Peyer's patch (tissue), 4 donors: ENCODE data around the gene PSMG2. TPM values are rescaled to one million over a fixed set of nuclear protein-coding genes. Genes with fewer than 3 reads are reported as not detected.
A peak's percentile ranks its signal among the peaks of the same experiment; 100 is the strongest.

ENCODE experiments used
- DNase-seq, 3 donors: peaks; one replicate each; pipeline ENCODE4 v3.0.0-alpha.2; 2017 to 2019
- H3K27ac ChIP-seq, 4 donors: fragments of 200-600 bp; sonication (generic); one replicate each; pipeline ENCODE4 v1.5.1; 2016 to 2019
- H3K27me3 ChIP-seq, 2 donors: fragments of 200-600 bp; sonication (generic); one replicate each; pipeline ENCODE4 v1.5.1; 2019
- H3K36me3 ChIP-seq, 3 donors: fragments of 200-600 bp; sonication (generic); one replicate each; pipeline ENCODE4 v1.5.1; 2016 to 2019
- H3K4me1 ChIP-seq, 4 donors: fragments of 200-600 bp; sonication (generic); one replicate each; pipeline ENCODE4 v1.5.1; 2016 to 2019
- H3K4me3 ChIP-seq, 4 donors: fragments of 200-600 bp; sonication (generic); 1 replicate in 3 of 4; 2 replicates in 1 of 4; pipeline ENCODE4 v1.5.1; 2016 to 2019; ENCODE audit warnings: mild to moderate bottlenecking in 1 of 4
- H3K9me3 ChIP-seq, 4 donors: fragments of 200-600 bp; sonication (generic); one replicate each; pipeline ENCODE4 v1.5.1; 2016 to 2019; ENCODE audit warnings: mild to moderate bottlenecking in 1 of 4
- CTCF ChIP-seq, 6 experiments: fragments of 450-650 bp in 4 of 6; fragments of 200-600 bp in 2 of 6; sonication (generic) in 1 of 6; IDR thresholded peaks; one replicate each; pipeline ENCODE4 v1.5.1; 2017 to 2019; ENCODE audit warnings: antibody characterized with exemption in 6 of 6, mild to moderate bottlenecking in 3 of 6, moderate library complexity in 1 of 6
- POLR2A ChIP-seq, 2 donors: fragments of 450-650 bp; IDR thresholded peaks; one replicate each; pipeline ENCODE4 v1.5.1; 2017; ENCODE audit warnings: antibody characterized with exemption in 2 of 2, mild to moderate bottlenecking in 2 of 2, moderate library complexity in 2 of 2
- total RNA-seq, 4 donors: library from RNA; depleted of rRNA; stranded (reverse); fragments of >200 nt; gene quantifications; one replicate each; pipeline ENCODE4 v1.1.0, GENCODE V29; 2016

Gene PSMG2
- total RNA-seq, 4 donors from 2014 or later, result 49.2 to 55.3 (median 51.2) TPM

- H3K36me3 ChIP-seq, result peaks cover 0 to 81% (median 0%) of the 10 kb centered on the region in 3 donors
- no peak overlapping the region for H3K4me3 ChIP-seq
- TF ChIP-seq POLR2A (IDR thresholded peaks at IDR 0.05), result no peak
- TF ChIP-seq CTCF (IDR thresholded peaks at IDR 0.05), result no peak
- DNase-seq, result no peak
- no peaks in the 10 kb centered on the region for H3K27me3 ChIP-seq
- no peak overlapping the region for H3K27ac ChIP-seq
- no peaks in the 10 kb centered on the region for H3K4me1 ChIP-seq
- no peaks in the 10 kb centered on the region for H3K9me3 ChIP-seq
Observed at GRCh38 chr18:12722731-12723130, 19.9 kb downstream of the PSMG2 start.

GRCh38 chr18:12726331-12726730 lies 23.5 kb downstream of the PSMG2 start:
- TF ChIP-seq CTCF (IDR thresholded peaks at IDR 0.05) (no peak), POLR2A (IDR thresholded peaks at IDR 0.05) (no peak)
- H3K27ac ChIP-seq, result no peak overlapping the region
- no peaks in the 10 kb centered on the region for H3K4me1 ChIP-seq
- no peak for DNase-seq
- peaks cover 0 to 50% (median 0%) of the 10 kb centered on the region in 3 donors for H3K36me3 ChIP-seq
- H3K27me3 ChIP-seq, result no peaks in the 10 kb centered on the region
- no peaks in the 10 kb centered on the region for H3K9me3 ChIP-seq
- H3K4me3 ChIP-seq, result no peak overlapping the region

- no peaks in the 10 kb centered on the region for H3K4me1 ChIP-seq
- H3K4me3 ChIP-seq, result no peak overlapping the region
- H3K27ac ChIP-seq, result no peak overlapping the region
- no peaks in the 10 kb centered on the region for H3K9me3 ChIP-seq
- H3K27me3 ChIP-seq, result no peaks in the 10 kb centered on the region
- TF ChIP-seq CTCF (IDR thresholded peaks at IDR 0.05), result peak; percentile 70 to 95 (median 90)
- no peak for TF ChIP-seq POLR2A (IDR thresholded peaks at IDR 0.05)
- H3K36me3 ChIP-seq, result peaks cover 0 to 44% (median 0%) of the 10 kb centered on the region in 3 donors
- peak in 2 of 3 donors; percentile 47 to 57 for DNase-seq
Observed at GRCh38 chr18:12726774-12727550, 24.1 kb downstream of the PSMG2 start.

- no peaks in the 10 kb centered on the region for H3K27me3 ChIP-seq
- TF ChIP-seq CTCF (IDR thresholded peaks at IDR 0.05) (no peak), POLR2A (IDR thresholded peaks at IDR 0.05) (no peak)
- no peak overlapping the region for H3K4me3 ChIP-seq
- DNase-seq, result no peak
- H3K27ac ChIP-seq, result no peak overlapping the region
- H3K36me3 ChIP-seq, result no peaks in the 10 kb centered on the region
- no peaks in the 10 kb centered on the region for H3K9me3 ChIP-seq
- H3K4me1 ChIP-seq, result no peaks in the 10 kb centered on the region
Observed at GRCh38 chr18:12737243-12737902, 34.5 kb downstream of the PSMG2 start.

- no peaks in the 10 kb centered on the region for H3K4me1 ChIP-seq
- DNase-seq, result no peak
- TF ChIP-seq CTCF (IDR thresholded peaks at IDR 0.05) (no peak), POLR2A (IDR thresholded peaks at IDR 0.05) (no peak)
Observed at GRCh38 chr18:12741351-12741750, 38.5 kb downstream of the PSMG2 start.

More at GRCh38 chr18:12741351-12741750, 38.5 kb downstream of the PSMG2 start:
- H3K27ac ChIP-seq, result no peak overlapping the region
- no peak overlapping the region for H3K4me3 ChIP-seq
- no peaks in the 10 kb centered on the region for H3K27me3 ChIP-seq
- H3K9me3 ChIP-seq, result no peaks in the 10 kb centered on the region
- no peaks in the 10 kb centered on the region for H3K36me3 ChIP-seq
